K562 (cell line): Measurements from ENCODE around the gene CORO1A. TPM values are rescaled to one million over a fixed set of nuclear protein-coding genes. Genes with fewer than 3 reads are reported as not detected.

ENCODE experiments used
- DMBX1 ChIP-seq: fragments of 250-450 bp; sonication (Bioruptor Pico); IDR thresholded peaks from 2 replicates; pipeline ENCODE4 v1.8.0; 2022; ENCODE audit warnings: inconsistent platforms, mild to moderate bottlenecking, moderate library complexity, borderline replicate concordance
- ETV6 ChIP-seq, 3 experiments: fragments of 150-350 bp in 1 of 3; sonication (generic) in 1 of 3; formaldehyde crosslinking in 1 of 3; IDR thresholded peaks; 2 replicates each; pipeline versions ENCODE4 v1.6.1 to v1.8.0; 2014 to 2022; ENCODE audit warnings: borderline replicate concordance in 2 of 3, low read depth in 2 of 3, antibody characterized with exemption in 1 of 3, low read length in 1 of 3, mild to moderate bottlenecking in 1 of 3, missing genetic modification reagents in 1 of 3
- FOXJ3 ChIP-seq: sonication (generic); formaldehyde crosslinking; IDR thresholded peaks from 2 replicates; pipeline ENCODE4 v1.4.0; 2020; ENCODE audit warnings: mild to moderate bottlenecking, missing genetic modification reagents
- GTF2E2 ChIP-seq: fragments of 200-800 bp; sonication (Bioruptor generic); IDR thresholded peaks from 2 replicates; pipeline ENCODE4 v1.6.1; 2016; ENCODE audit warnings: missing genetic modification characterization, missing compliant biosample characterization
- HDGF ChIP-seq: fragments of 450-650 bp; IDR thresholded peaks from 2 replicates; pipeline ENCODE4 v1.6.1; 2016
- HIVEP1 ChIP-seq: fragments of 250-450 bp; sonication (Bioruptor Pico); IDR thresholded peaks from 2 replicates; pipeline ENCODE4 v1.4.0; 2020; ENCODE audit warnings: mild to moderate bottlenecking
- HMGN3 ChIP-seq: IDR thresholded peaks from 2 replicates; pipeline ENCODE4 v1.6.1; 2011; ENCODE audit warnings: borderline replicate concordance, low read depth, mild to moderate bottlenecking, mixed read lengths, low read length; ENCODE audit not compliant: insufficient read length; ENCODE audit errors: extremely low read depth
- KDM1A ChIP-seq, 2 experiments: fragments of 450-650 bp; IDR thresholded peaks; 2 replicates each; pipeline ENCODE4 v1.6.1; 2016; ENCODE audit warnings: mild to moderate bottlenecking in 2 of 2
- MTA1 ChIP-seq: fragments of 450-650 bp; IDR thresholded peaks from 2 replicates; pipeline ENCODE4 v1.6.1; 2017; ENCODE audit warnings: borderline replicate concordance
- NUFIP1 ChIP-seq: fragments of 450-650 bp; IDR thresholded peaks from 2 replicates; pipeline ENCODE4 v1.6.1; 2018; ENCODE audit not compliant: partially characterized antibody
- RBFOX2 ChIP-seq: fragments of 200-400 bp; formaldehyde crosslinking; IDR thresholded peaks from 2 replicates; pipeline ENCODE4 v1.6.1; 2017; ENCODE audit warnings: low read depth, mild to moderate bottlenecking, low read length, moderate library complexity
- RBM34 ChIP-seq: fragments of 200-400 bp; formaldehyde crosslinking; IDR thresholded peaks from 2 replicates; pipeline ENCODE4 v1.6.1; 2018; ENCODE audit warnings: low read length, borderline replicate concordance; ENCODE audit not compliant: insufficient read depth
- ZBTB8A ChIP-seq: fragments of 450-650 bp; IDR thresholded peaks from 2 replicates; pipeline ENCODE4 v1.6.1; 2018; ENCODE audit warnings: mild to moderate bottlenecking, moderate library complexity; ENCODE audit not compliant: partially characterized antibody
- ZNF668 ChIP-seq: fragments of 250-450 bp; sonication (Bioruptor Pico); IDR thresholded peaks from 2 replicates; pipeline ENCODE4 v1.8.0; 2022; ENCODE audit warnings: mild to moderate bottlenecking, inconsistent platforms
- polyA plus RNA-seq, 8 experiments: library from polyadenylated mRNA; depleted of rRNA in 4 of 8; stranded (reverse) in 5 of 8; unstranded in 3 of 8; fragments of >200 nt; fragmentation: Nextera tagmentation in 2 of 8; fragmentation: Illumina TruSeq in 1 of 8; extraction: Ambion mirVana in 2 of 8; extraction: Trizol in 1 of 8; gene quantifications; 2 replicates each; pipeline versions ENCODE4 v1.2.1 to v1.2.3, GENCODE V29; 2011 to 2014; ENCODE audit warnings: inconsistent platforms in 1 of 8, missing spikeins in 1 of 8
- total RNA-seq, 7 experiments: library from RNA; depleted of rRNA in 6 of 7; stranded (reverse); fragments of >200 nt in 6 of 7; fragmentation: Illumina TruSeq in 2 of 7; extraction: Trizol in 2 of 7; gene quantifications; 2 replicates each; pipeline versions ENCODE4 v1.2.1 to v1.2.3, GENCODE V29; 2011 to 2021; ENCODE audit warnings: low replicate concordance in 1 of 7
- TF ChIP-seq, protein P1 (sequence below): fragments of 250-450 bp; sonication (Bioruptor Pico); IDR thresholded peaks from 2 replicates; pipeline ENCODE4 v1.5.0; 2021; ENCODE audit warnings: mild to moderate bottlenecking, borderline replicate concordance
- TF ChIP-seq, protein P2 (sequence below): IDR thresholded peaks from 2 replicates; pipeline ENCODE4 v1.6.1; 2016; ENCODE audit warnings: missing genetic modification characterization, missing compliant biosample characterization
- TF ChIP-seq, protein P3 (sequence below): sonication (generic); formaldehyde crosslinking; IDR thresholded peaks from 2 replicates; pipeline ENCODE4 v1.8.1; 2023; ENCODE audit warnings: mild to moderate bottlenecking, missing genetic modification reagents

The CORO1A gene
- total and polyA plus RNA-seq, 9 of the 15 experiments (the other 6 are each of a cell fraction or from before 2014, with no cell fraction given) = 0.22 to 23.8 (median 7.6) TPM

DNA sequence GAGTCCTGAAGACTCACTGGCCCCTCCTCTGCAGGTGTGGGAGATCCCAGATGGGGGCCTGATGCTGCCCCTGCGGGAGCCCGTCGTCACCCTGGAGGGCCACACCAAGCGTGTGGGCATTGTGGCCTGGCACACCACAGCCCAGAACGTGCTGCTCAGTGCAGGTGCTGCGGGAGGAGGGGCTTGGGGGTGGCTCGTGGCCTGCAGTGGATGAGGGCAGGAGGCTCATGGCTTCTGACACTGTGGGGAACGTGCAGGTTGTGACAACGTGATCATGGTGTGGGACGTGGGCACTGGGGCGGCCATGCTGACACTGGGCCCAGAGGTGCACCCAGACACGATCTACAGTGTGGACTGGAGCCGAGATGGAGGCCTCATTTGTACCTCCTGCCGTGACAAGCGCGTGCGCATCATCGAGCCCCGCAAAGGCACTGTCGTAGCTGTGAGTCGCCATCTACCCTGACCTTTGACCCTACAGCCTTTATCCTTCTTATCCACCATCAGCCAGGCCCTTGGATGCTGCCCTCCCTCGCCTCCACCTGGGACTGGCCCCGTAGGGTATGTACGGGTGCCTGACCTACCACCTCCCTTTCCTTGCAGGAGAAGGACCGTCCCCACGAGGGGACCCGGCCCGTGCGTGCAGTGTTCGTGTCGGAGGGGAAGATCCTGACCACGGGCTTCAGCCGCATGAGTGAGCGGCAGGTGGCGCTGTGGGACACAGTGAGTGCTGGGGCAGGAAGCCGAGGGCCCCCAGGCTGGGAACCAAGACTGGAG is 3.6 kb downstream of the CORO1A start (continued):
- TF ChIP-seq, protein P1, sequence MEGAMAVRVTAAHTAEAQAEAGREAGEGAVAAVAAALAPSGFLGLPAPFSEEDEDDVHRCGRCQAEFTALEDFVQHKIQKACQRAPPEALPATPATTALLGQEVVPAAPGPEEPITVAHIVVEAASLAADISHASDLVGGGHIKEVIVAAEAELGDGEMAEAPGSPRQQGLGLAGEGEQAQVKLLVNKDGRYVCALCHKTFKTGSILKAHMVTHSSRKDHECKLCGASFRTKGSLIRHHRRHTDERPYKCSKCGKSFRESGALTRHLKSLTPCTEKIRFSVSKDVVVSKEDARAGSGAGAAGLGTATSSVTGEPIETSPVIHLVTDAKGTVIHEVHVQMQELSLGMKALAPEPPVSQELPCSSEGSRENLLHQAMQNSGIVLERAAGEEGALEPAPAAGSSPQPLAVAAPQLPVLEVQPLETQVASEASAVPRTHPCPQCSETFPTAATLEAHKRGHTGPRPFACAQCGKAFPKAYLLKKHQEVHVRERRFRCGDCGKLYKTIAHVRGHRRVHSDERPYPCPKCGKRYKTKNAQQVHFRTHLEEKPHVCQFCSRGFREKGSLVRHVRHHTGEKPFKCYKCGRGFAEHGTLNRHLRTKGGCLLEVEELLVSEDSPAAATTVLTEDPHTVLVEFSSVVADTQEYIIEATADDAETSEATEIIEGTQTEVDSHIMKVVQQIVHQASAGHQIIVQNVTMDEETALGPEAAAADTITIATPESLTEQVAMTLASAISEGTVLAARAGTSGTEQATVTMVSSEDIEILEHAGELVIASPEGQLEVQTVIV (CRISPR knock-in tag) = no peak
- TF ChIP-seq HMGN3 (no peak), ZBTB8A (no peak), MTA1 (peak; percentile 77; the same call in 1 of the 2 replicates), HDGF (no peak), GTF2E2 (tag) (no peak), RBM34 (no peak), HIVEP1 (CRISPR knock-in tag) (no peak), ZNF668 (no peak), KDM1A (IDR thresholded peaks at IDR 0.05) (peak; percentile 67 to 78; a peak in 3 of 4 replicates), ETV6 (IDR thresholded peaks at IDR 0.05; ENCODE audit: borderline replicate concordance in 1 of 2, low read depth in 2 of 2, low read length in 1 of 2) (no peak), ETV6 (CRISPR knock-in tag; IDR thresholded peaks at IDR 0.05; ENCODE audit: borderline replicate concordance) (no peak), DMBX1 (no peak), FOXJ3 (CRISPR knock-in tag) (no peak), RBFOX2 (peak; percentile 40), NUFIP1 (no peak)
- TF ChIP-seq, protein P2, sequence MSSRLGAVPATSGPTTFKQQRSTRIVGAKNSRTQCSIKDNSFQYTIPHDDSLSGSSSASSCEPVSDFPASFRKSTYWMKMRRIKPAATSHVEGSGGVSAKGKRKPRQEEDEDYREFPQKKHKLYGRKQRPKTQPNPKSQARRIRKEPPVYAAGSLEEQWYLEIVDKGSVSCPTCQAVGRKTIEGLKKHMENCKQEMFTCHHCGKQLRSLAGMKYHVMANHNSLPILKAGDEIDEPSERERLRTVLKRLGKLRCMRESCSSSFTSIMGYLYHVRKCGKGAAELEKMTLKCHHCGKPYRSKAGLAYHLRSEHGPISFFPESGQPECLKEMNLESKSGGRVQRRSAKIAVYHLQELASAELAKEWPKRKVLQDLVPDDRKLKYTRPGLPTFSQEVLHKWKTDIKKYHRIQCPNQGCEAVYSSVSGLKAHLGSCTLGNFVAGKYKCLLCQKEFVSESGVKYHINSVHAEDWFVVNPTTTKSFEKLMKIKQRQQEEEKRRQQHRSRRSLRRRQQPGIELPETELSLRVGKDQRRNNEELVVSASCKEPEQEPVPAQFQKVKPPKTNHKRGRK (tag) = no peak
- TF ChIP-seq, protein P3, sequence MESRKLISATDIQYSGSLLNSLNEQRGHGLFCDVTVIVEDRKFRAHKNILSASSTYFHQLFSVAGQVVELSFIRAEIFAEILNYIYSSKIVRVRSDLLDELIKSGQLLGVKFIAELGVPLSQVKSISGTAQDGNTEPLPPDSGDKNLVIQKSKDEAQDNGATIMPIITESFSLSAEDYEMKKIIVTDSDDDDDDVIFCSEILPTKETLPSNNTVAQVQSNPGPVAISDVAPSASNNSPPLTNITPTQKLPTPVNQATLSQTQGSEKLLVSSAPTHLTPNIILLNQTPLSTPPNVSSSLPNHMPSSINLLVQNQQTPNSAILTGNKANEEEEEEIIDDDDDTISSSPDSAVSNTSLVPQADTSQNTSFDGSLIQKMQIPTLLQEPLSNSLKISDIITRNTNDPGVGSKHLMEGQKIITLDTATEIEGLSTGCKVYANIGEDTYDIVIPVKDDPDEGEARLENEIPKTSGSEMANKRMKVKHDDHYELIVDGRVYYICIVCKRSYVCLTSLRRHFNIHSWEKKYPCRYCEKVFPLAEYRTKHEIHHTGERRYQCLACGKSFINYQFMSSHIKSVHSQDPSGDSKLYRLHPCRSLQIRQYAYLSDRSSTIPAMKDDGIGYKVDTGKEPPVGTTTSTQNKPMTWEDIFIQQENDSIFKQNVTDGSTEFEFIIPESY = peak; percentile 76
